Liver (tissue), 9 donors: ENCODE data around the gene PHF19. TPM values are rescaled to one million over a fixed set of nuclear protein-coding genes. Genes with fewer than 3 reads are reported as not detected.

Experiments
- DNase-seq: peaks from one replicate; pipeline ENCODE4 v3.0.0-alpha.2; 2017; ENCODE audit warnings: low spot score
- H3K27ac ChIP-seq, 2 donors: one replicate each; pipeline ENCODE4 v1.7.0; 2013; ENCODE audit warnings: inconsistent platforms in 2 of 2, low read length in 2 of 2, control low read depth in 1 of 2, low read depth in 1 of 2, mild to moderate bottlenecking in 1 of 2
- H3K27me3 ChIP-seq, 4 donors: one replicate each; pipeline versions ENCODE4 v1.6.1 to v1.7.0; 2013; ENCODE audit warnings: low read length in 3 of 4, inconsistent platforms in 1 of 4, mild to moderate bottlenecking in 1 of 4, moderate library complexity in 1 of 4; ENCODE audit not compliant: control insufficient read depth in 4 of 4, insufficient read depth in 4 of 4
- H3K36me3 ChIP-seq, 4 donors: one replicate each; pipeline versions ENCODE4 v1.6.1 to v1.7.0; 2013; ENCODE audit warnings: low read length in 3 of 4, mild to moderate bottlenecking in 3 of 4, low read depth in 1 of 4, moderate library complexity in 1 of 4; ENCODE audit not compliant: control insufficient read depth in 4 of 4, insufficient read depth in 3 of 4
- H3K4me1 ChIP-seq, 4 donors: one replicate each; pipeline versions ENCODE4 v1.6.1 to v1.7.0; 2013; ENCODE audit warnings: low read length in 3 of 4, mild to moderate bottlenecking in 3 of 4, moderate library complexity in 1 of 4; ENCODE audit not compliant: control insufficient read depth in 4 of 4, insufficient read depth in 4 of 4
- H3K4me3 ChIP-seq, 3 donors: one replicate each; pipeline versions ENCODE4 v1.6.1 to v1.7.0; 2013; ENCODE audit warnings: low read length in 3 of 3, control low read depth in 1 of 3, low read depth in 1 of 3, mild to moderate bottlenecking in 1 of 3
- H3K9ac ChIP-seq, 2 donors: one replicate each; pipeline ENCODE4 v1.7.0; 2013; ENCODE audit warnings: low read length in 2 of 2, mild to moderate bottlenecking in 2 of 2, moderate library complexity in 2 of 2, control low read depth in 1 of 2, low read depth in 1 of 2
- H3K9me3 ChIP-seq, 4 donors: one replicate each; pipeline versions ENCODE4 v1.6.1 to v1.7.0; 2013; ENCODE audit warnings: low read length in 3 of 4; ENCODE audit not compliant: control insufficient read depth in 4 of 4
- NR2F2 ChIP-seq: IDR thresholded peaks from 2 replicates; pipeline ENCODE4 v1.6.1; 2016; ENCODE audit warnings: antibody characterized with exemption
- polyA plus RNA-seq, 2 donors: library from polyadenylated mRNA; stranded (reverse) in 1 of 2; unstranded in 1 of 2; fragments of 200-250 nt in 1 of 2; fragments of >200 nt in 1 of 2; fragmentation: Nextera tagmentation in 1 of 2; extraction: Ambion mirVana in 1 of 2; gene quantifications; one replicate each; pipeline versions ENCODE4 v1.2.1 to v1.2.3, GENCODE V29; 2013 to 2015
- total RNA-seq, 2 donors: library from RNA; depleted of rRNA; stranded (reverse); fragments of >200 nt; gene quantifications; one replicate each; pipeline ENCODE4 v1.2.3, GENCODE V29; 2014
- donor health status: healthy.
- donor health status: healthy.
- donor health status: healthy.
- donor health status: healthy.
- donor health status: healthy.

The PHF19 gene
- total and polyA plus RNA-seq, 4 donors: 1.9 to 16.0 (median 3.5) TPM

DNA sequence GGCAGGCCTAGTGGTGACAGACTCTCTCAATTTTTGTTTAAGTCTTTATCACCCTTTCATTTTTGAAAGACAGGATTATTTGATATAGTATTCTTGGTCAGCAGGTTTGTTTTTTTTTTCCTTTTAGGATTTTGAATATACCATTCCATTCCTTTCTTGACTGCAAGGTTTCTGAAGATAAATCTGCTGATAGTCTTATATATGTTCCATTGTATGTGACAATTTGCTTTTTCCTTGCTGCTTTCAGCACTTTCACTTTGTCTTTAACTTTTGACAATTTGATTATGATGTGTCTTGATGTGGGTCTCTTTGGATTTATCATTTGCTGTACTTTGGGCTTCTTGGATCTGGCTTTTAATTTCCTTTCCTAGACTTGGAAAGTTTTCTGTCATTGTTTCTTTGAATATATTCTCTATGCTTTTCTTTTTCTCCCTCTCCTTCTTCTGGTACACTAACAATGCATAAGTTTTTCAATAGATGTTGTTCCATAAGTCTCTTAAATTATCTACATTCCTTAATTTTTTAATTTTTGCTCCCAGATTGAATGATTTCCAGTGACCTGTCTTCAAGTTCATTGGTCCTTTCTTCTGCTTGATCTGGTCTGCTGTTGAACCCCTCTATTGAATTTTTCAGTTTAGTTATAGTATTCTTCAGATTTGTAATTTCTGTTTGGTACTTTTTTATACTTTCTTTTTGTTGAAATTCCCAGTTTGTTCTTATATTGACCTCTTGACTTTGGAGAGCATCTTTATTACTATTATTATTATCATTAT lies 69.2 kb downstream of the PHF19 start:
- no peak for TF ChIP-seq NR2F2
- no peak overlapping the region for H3K4me3 ChIP-seq
- no peaks in the 10 kb centered on the region for H3K4me1 ChIP-seq
- H3K36me3 ChIP-seq: no peaks in the 10 kb centered on the region
- no peak overlapping the region for H3K27ac ChIP-seq
- H3K27me3 ChIP-seq: no peaks in the 10 kb centered on the region
- DNase-seq: no peak
- peaks cover 0 to 7% (median 1%) of the 10 kb centered on the region in 4 donors for H3K9me3 ChIP-seq
- no peak overlapping the region for H3K9ac ChIP-seq

Other genes starting within 250 kb of the PHF19 start
- 10 to 100 TPM; 19.8 to 27.4 TPM for gene MEGF9, start 162.7 kb downstream of the PHF19 start, total RNA-seq
- gene MEGF9, start 162.7 kb downstream of the PHF19 start, polyA plus RNA-seq: 10 to 100 TPM; 15.5 to 18.7 TPM
- 10 to 100 TPM; 28.2 to 40.9 TPM for gene FBXW2, start 83.8 kb downstream of the PHF19 start, total RNA-seq
- 10 to 100 TPM in 1 of 2 donors, 1 to 10 TPM in 1; 7.0 to 16.7 TPM for gene FBXW2, start 83.8 kb downstream of the PHF19 start, polyA plus RNA-seq
- gene PSMD5, start 34.3 kb downstream of the PHF19 start, total RNA-seq: 10 to 100 TPM; 19.1 TPM
- 10 to 100 TPM; 10.9 to 12.9 TPM for gene PSMD5, start 34.3 kb downstream of the PHF19 start, polyA plus RNA-seq
- 1 to 10 TPM in 1 of 2 donors, under 1 TPM in 1; 0.42 to 2.6 TPM for gene TRAF1, start 49.6 kb upstream of the PHF19 start, total RNA-seq
- 1 to 10 TPM in 1 of 2 donors, under 1 TPM in 1; 0.38 to 1.0 TPM for gene TRAF1, start 49.6 kb upstream of the PHF19 start, polyA plus RNA-seq
- 100 to 1,000 TPM; 456 to 485 TPM for gene C5, start 173.1 kb upstream of the PHF19 start, total RNA-seq
- gene C5, start 173.1 kb upstream of the PHF19 start, polyA plus RNA-seq: 100 to 1,000 TPM; 127 to 266 TPM
- gene CNTRL, start 197.8 kb upstream of the PHF19 start, total RNA-seq: 1 to 10 TPM; 6.3 to 8.7 TPM
- 1 to 10 TPM; 1.6 to 2.5 TPM for gene CNTRL, start 197.8 kb upstream of the PHF19 start, polyA plus RNA-seq